T47D (cell line): ENCODE results near the gene BMP6.

Experiments
- DNase-seq, 2 experiments: peaks; one replicate each; pipeline versions ENCODE4 v3.0.0 to v3.0.0-alpha.2; 2011 to 2012; ENCODE audit warnings: low read depth in 1 of 2, low spot score in 1 of 2
- JUND ChIP-seq: IDR thresholded peaks from 2 replicates; pipeline ENCODE4 v1.6.1; 2012; ENCODE audit warnings: low read depth
- in situ Hi-C: cut with HindIII; loops from 2 replicates; pipeline ENCODE4 v1.10.0; 2016; ENCODE audit warnings: low sequenced_read_pairs, low pct_unique_long_range_greater_than_20kb

Gene BMP6

DNA sequence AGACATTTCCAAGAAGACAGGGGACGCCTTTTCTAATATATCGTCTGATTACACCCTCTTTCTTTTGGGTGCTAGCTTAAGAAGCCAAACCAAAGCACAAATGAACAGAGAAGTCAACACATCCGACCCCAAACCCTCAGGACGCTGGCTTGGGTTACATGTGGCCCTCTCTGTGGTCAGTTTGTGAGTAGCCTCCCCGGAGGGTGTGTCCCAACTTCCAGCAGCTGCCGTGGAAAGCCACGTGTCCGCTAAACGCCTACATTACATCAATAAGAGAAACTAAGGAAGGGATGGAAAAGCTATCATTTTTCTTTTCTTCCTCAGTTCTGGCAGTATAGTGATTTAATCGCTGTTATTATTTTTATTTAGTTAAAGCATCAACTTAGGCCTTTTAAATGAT, 487 bp upstream of the BMP6 start:
- in situ Hi-C loops, result no loop called here
- TF ChIP-seq JUND, result no peak
- no peak for DNase-seq

DNA sequence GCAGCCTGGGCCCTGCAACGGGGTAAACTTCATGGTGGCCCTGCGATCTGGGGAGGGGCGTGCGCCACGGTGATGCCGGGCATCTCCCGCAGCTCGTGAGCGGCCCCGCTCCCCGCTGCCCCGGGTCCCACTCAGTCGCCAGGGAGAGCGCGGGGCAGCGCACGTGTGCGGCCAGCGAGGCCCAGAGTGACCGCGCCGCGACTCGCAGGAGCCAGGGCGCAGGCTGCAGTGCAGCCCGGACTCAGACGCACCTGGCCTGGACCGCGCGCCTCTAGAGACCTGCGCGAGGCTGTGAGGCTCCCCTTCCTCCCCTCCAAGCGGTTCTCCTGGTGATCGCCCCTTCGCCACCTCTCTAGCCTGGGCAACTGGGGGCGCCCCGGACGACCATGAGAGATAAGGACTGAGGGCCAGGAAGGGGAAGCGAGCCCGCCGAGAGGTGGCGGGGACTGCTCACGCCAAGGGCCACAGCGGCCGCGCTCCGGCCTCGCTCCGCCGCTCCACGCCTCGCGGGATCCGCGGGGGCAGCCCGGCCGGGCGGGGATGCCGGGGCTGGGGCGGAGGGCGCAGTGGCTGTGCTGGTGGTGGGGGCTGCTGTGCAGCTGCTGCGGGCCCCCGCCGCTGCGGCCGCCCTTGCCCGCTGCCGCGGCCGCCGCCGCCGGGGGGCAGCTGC, 652 bp downstream of the BMP6 start:
- in situ Hi-C loops, result no loop called here
- TF ChIP-seq JUND, result no peak
- DNase-seq, result no peak

- in situ Hi-C loops, result no loop called here
- DNase-seq, result no peak
- TF ChIP-seq JUND, result no peak
Measured at GRCh38 chr6:7727086-7727945, 1.4 kb downstream of the BMP6 start.

- no peak for DNase-seq
- in situ Hi-C loops, result no loop called here
Measured at GRCh38 chr6:7727946-7728854, 2.3 kb downstream of the BMP6 start.

DNA sequence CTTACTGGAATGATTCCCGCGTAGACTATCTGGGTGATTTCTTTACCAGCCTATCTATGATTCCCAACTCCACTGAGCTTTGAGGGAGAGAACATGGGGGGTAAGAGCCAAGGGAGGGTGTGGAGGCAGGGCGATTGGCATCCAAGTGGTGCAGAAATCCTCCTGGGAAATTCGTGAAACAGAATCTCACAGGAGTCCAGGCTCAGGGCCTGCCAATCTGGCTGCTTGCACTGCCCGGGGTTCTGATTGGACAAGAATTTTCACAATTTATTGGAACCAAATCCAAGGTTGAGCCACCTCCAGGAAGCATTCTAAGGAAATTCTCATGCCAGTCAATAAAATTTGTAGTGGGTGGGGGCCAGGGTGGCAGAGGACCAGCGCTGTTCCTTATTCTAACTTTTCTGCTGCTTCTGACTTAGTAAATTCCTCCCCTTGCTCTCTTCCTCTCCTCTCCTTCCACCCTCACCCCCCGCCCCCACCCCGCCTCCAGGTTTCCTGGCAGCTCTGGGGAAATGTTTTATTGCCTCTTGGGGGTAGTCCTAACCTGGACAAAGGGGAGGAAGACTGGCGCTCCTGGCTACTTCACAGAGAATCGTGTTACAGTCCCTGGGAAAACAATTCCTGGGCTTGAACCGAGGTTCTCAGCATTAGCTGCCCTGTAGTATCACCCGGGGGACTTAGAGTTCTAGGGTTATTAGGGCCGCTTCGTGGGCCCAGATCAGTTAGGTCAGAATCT, 3.1 kb downstream of the BMP6 start:
- DNase-seq, result no peak
- in situ Hi-C loops, result no loop called here
- no peak for TF ChIP-seq JUND

More at GRCh38 chr6:7727946-7728854, 2.3 kb downstream of the BMP6 start:
- no peak for TF ChIP-seq JUND

- in situ Hi-C loops, result no loop called here
- no peak for TF ChIP-seq JUND
- DNase-seq, result no peak
Measured at GRCh38 chr6:7730001-7730783, 4.3 kb downstream of the BMP6 start.

DNA sequence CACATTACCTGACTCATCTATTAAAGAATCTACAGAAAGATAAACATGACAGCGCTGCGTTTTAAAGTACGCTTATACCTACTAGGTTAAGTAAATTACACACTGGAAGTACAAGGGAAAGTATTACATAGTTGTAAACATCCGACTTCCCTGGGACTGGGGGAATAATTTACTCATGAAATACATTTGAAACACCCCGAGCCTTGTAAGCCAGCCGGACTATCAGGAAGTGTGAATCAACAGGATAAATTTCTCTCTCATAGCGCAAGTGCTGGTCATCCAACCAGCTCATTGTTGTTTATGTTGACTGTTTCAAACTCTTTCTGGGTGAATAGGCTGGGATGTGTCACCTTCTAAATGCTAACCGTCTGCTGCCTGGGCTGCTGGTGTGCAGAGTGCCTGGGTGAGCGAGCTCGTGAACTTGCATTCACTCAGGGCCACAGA, 4.9 kb downstream of the BMP6 start:
- in situ Hi-C loops, result no loop called here
- no peak for TF ChIP-seq JUND
- no peak for DNase-seq

GRCh38 chr6:7731294-7731693, 5.4 kb downstream of the BMP6 start:
- in situ Hi-C loops, result no loop called here
- TF ChIP-seq JUND, result no peak
- DNase-seq, result no peak

DNA sequence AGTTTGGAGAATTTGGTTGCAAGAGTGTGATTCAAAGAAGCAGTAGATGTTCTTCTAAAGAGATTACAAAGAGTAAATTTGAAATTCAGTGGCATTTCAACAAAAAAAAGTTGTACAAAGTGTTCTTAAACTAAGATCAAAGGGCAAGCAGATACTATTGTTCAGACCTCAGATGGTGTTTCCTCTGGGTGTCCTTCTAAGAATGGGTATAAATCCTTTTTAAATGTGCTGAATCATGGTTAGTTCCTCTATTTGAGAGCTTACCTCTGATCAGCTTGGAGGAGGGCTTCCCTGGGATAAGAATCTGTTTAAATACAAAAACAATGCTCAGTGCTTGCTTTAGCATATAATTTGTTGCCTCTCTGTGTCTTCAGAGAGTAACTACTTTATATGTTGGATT, 6.3 kb downstream of the BMP6 start:
- no peak for DNase-seq
- in situ Hi-C loops, result no loop called here
- no peak for TF ChIP-seq JUND

- in situ Hi-C loops, result no loop called here
- DNase-seq, result no peak
- no peak for TF ChIP-seq JUND
Measured at GRCh38 chr6:7734707-7735383, 8.9 kb downstream of the BMP6 start.

DNA sequence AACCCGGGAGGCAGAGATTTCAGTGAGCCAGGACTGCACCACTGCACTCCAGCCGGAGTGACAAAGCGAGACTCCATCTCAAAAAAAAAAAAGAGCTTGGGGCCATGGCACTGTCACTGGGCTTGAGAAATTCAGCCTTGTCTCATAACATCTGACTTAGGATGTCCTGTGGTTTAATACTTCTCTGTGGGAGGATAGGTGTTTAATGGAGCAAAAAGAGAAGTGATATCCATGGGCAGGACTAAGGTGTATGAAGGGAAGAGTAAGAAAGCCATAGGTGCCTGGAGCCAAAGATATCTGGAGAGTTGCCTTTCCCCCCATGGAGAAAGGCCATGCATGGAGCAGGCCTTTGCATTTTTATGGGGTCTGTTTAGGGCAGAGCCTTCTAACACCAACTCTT, 11.2 kb downstream of the BMP6 start:
- DNase-seq, result no peak
- in situ Hi-C loops, result no loop called here
- no peak for TF ChIP-seq JUND
